NCI-H524 treated with DMSO at 0.1 percent for 48 hours (cell line): ENCODE data around the gene ZNF10.

ENCODE experiments used
- DNase-seq: peaks from one replicate; lab custom pipeline; 2025; lab: John Stamatoyannopoulos, UW

The ZNF10 gene

GRCh38 chr12:133130038-133130807, at the start of gene ZNF10, which contains the start of gene ZNF891:
Gene ZNF10 (plus strand): TSS chr12:133130627. CDS start chr12:133144493, 13,866 bp downstream.
Gene ZNF891 (minus strand): TSS chr12:133130274. CDS start chr12:133121918, 8,356 bp downstream.
- DNase-seq: peak; percentile 49

GRCh38 chr12:133081159-133081780, 49.2 kb upstream of the ZNF10 start:
- DNase-seq: no peak

- DNase-seq: no peak
Measured at GRCh38 chr12:133083345-133083744, 47.1 kb upstream of the ZNF10 start.

GRCh38 chr12:133105620-133106019, 24.8 kb upstream of the ZNF10 start:
- no peak for DNase-seq

GRCh38 chr12:133106253-133106652, 24.2 kb upstream of the ZNF10 start:
- DNase-seq: no peak

- no peak for DNase-seq
Measured at GRCh38 chr12:133107121-133107520, 23.3 kb upstream of the ZNF10 start.

GRCh38 chr12:133108150-133108549, 22.3 kb upstream of the ZNF10 start:
- DNase-seq: no peak

GRCh38 chr12:133120385-133121191, 9.8 kb upstream of the ZNF10 start:
- no peak for DNase-seq

- DNase-seq: no peak
Measured at GRCh38 chr12:133124674-133125073, 5.8 kb upstream of the ZNF10 start.

- no peak for DNase-seq
Measured at GRCh38 chr12:133129368-133130037, 924 bp upstream of the ZNF10 start.

- no peak for DNase-seq
Measured at GRCh38 chr12:133130808-133131128, 341 bp downstream of the ZNF10 start.

- DNase-seq: no peak
Measured at GRCh38 chr12:133135747-133136146, 5.3 kb downstream of the ZNF10 start.

- DNase-seq: no peak
Measured at GRCh38 chr12:133145981-133146380, 15.6 kb downstream of the ZNF10 start.

GRCh38 chr12:133156125-133156690, 25.8 kb downstream of the ZNF10 start:
- DNase-seq: no peak

- no peak for DNase-seq
Measured at GRCh38 chr12:133165776-133166175, 35.3 kb downstream of the ZNF10 start.

- DNase-seq: no peak
Measured at GRCh38 chr12:133172491-133172890, 42.1 kb downstream of the ZNF10 start.

GRCh38 chr12:133174901-133175300, 44.5 kb downstream of the ZNF10 start:
- DNase-seq: no peak

GRCh38 chr12:133180669-133181068, 50.2 kb downstream of the ZNF10 start:
- DNase-seq: no peak

- peak; percentile 46 for DNase-seq
Measured at GRCh38 chr12:133181238-133181959, 51.0 kb downstream of the ZNF10 start, which contains the start of gene ZNF268. Gene ZNF268 (plus strand): TSS chr12:133181495. CDS start chr12:133181998, 503 bp downstream.

- no peak for DNase-seq
Measured at GRCh38 chr12:133190176-133190575, 59.7 kb downstream of the ZNF10 start.

- no peak for DNase-seq
Measured at GRCh38 chr12:133192847-133193246, 62.4 kb downstream of the ZNF10 start.
